ENCODE results near the gene UROS.

Gene UROS

DNA sequence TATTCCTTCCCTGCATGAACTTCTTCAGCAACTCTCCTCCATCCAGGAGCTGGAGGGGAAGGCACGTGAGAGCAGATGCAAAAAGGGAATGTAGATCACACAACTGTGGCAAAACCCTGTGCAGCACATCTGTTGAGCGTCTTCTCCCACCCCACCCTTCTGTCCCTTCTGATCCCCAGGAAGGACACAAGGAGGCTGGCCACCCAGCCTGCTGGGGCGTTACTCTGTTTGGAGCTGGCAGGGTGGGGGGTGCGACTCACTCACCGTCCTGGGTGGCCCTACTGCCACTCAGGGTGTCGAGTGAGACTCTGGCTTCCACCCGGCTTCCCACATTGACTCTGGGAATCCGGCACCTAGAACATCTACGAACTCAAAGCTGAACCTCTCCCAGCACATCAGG is 37.3 kb downstream of the UROS start:
- no peak for DNase-seq

DNA sequence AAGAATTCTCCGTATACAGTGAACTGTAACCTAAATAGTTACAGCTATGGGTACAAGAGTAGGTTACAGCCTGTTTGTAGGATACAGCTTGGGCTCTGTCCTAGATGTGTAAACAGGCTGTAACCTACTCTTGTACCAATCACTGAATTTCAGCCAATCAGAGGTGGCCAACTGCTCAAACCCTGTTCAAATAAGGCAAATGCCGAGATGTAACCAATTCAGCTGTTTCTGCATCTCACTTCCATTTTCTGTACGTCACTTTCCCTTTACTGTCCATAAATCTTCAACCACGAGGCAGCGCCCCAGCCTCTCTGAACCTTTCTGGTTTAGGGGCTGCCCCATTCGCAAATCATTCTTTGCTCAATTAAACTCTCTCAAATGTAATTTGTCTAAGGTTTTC is 39.1 kb downstream of the UROS start:
- DNase-seq = no peak

DNA sequence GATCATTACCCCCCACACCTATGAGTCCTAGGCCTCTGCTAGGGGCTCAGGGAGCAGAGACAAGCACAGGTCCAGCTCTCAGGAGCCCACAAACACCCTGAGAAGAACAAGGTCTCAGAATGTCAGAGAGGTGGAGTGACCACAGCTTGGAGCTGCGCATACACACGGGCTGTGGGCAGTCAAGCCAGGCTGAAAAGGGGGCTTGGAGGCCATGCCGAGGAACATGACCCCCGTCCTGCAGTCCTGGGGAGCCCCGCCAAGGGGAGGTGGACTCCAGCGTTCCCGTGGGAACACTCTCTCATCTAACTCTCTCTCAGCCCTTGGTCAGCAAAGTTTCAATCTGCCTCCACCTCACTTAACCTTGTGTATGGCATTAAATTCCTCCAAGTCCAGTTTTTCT is 39.6 kb downstream of the UROS start:
- DNase-seq = no peak

DNA sequence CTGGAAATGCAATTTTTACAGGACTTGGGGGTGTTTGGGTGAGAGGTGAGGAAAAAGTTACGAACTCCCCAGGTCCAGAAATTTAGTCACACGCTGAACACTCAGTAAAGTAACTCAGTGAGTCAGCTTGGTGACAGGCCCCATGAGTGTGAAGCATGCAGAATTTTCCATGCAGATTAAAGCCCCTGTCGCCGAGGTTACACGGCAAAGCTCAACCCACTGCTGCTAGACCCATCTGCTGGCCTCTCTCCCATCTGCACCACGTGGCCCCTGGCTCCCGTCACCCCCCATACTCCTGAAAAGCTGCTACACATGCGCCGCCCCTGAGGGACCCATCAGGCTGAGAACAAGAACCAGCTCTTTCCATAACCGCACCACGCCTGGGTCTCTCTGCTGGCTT is 40.4 kb downstream of the UROS start:
- no peak for DNase-seq

DNA sequence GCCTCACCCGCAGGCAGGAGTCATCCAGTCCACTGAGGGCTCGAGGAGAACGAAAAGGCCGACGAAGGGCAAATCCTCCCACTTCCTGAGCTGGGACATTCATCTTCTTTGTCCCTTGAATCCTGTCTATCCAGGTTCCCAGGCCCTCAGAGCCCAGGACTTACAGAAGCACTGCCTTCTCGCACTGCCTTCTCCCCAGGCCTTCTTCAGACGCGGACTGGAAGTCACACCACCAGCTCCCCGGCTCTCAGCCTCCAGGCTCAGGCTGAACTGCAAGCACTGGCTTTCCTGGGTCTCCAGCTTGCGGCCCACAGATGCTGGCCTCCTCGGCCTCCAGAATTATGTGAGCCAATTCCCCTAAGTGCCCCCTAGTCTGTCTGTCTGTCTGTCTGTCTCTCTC is 41.0 kb downstream of the UROS start:
- DNase-seq = no peak

DNA sequence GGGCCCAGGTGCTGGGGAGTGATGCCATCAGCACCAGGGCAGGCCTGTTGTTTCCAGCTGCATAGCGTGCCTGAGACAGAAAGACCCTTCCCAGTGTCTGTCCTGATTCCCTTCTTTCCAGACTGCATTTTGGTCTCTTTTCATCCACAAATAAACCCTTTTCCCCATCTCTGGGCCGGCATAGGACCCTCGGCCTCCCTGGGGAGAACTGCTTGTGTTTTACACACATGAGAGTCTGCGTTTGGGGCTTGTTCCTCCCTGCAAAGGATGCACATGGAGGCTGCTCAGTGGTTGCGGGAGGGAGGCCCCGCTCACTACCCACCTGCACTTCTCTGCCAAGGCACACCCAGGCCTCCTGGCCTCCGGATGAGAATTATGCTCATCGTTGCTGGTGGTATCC is 41.7 kb downstream of the UROS start:
- no peak for DNase-seq

DNA sequence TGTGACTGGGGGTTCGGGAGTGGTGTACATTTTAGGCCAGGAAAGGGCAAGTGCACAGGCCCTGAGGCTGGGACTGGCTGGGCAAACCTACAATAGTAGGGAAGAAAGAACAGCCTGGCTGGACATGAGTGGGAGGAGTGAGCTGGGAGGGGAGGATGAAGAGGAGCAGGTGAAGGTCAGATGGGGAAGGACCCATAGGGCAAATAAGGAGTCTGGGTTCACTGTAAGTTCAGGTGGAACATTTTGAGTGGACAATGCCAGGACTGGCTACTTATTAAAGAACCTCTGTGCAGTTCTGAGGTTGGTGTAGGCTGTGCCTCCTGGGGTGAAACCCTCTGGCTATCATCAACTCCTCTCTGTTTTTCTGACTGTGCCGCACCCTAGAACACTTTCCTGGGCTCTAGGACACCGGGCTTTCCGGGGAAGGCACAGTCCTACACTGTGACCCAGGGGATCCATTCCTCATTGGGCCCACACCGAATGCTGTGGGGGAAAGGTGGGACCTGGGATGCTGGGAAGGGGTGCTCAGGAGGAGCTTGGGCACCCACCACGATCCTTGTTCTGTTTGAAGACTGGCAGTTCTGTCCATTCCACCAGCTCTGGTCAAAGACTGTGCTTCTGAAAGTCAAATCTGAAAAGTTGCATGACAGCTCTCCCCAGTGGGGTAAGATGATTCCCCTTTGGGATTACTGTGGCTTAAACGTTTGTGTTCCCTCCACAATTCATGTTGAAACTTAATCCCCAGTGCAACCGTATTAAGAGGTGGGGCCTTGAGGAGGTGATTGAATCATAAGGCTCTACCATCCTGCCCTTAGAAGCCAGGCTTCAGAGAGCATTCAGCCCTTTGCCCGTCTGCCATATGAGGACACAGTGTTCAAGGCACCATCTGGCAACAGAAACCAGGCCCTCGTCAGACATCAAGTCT is 43.4 kb downstream of the UROS start:
- DNase-seq = no peak

DNA sequence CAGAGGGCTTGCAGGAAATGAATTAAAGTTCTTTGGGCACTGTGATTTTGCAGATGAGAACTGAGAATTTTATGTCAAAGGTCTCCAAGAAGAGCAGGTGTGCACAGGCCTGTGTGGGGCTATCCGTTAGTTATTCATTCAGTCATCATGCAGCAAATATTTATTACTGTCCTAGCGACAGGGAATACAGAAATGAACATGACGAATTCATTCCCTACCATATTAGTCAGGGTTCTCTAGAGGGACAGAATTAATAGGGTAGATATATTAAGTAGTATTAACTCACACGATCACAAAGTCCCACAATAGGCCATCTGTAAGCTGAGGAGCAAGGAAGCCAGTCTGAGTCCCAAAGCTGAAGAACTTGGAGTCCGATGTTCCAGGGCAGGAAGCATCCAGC is 44.5 kb downstream of the UROS start:
- DNase-seq = no peak

DNA sequence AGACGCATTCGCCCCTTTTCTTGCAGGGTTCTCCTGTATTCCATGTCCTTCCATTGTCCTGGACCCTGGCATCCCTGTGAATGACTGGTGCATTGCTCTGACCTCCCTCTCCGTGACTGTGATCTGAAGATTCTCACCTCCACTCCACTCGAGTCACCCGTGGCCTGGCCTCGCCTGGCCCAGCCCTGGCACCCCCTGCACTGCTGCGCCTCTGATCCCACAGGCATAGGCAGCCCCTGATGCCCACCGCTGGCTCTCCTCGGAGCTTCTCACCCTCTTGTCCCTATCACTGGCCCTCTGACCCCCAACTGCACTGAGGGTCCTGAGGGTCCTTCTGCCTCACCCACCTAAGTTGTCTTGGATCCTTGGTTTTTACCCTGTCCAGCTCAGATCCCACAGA is 45.3 kb downstream of the UROS start:
- no peak for DNase-seq

DNA sequence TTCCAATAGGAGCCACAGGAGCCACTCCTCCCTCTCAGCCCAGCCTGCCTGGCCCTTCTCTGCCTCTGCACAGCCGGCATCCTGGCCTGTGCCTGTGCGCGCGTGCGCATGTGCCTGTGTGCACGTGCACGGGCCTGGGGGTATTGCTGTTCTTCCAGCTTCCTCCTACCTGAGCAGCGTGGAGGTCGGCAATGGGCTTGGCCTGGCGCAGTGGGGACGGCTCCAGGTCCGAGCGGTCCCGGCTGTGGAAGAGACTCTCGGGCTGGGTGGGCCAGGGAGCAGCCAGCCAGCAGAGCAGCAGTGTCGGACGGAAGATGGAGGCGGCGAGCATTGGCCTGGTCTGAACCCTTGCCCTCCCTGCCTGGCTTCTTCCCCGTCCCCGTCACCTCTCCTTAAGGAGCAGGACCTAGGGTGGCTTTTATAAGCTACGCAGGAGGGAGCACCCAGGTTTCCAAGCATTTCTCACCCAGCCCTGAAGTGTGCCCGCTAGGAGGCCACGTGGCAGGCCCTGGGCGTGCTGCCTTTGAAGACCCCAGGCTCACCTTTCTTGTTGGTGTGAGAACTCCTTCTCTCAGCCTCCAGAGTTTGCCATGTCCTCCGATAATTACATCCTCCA is 47.5 kb downstream of the UROS start, which contains the start of gene MMP21:
Gene MMP21, minus strand, starts transcription at position 331 of the 616 bp plus-strand sequence. Its CDS starts 0 bp downstream, at position 331.
- no peak for DNase-seq

DNA sequence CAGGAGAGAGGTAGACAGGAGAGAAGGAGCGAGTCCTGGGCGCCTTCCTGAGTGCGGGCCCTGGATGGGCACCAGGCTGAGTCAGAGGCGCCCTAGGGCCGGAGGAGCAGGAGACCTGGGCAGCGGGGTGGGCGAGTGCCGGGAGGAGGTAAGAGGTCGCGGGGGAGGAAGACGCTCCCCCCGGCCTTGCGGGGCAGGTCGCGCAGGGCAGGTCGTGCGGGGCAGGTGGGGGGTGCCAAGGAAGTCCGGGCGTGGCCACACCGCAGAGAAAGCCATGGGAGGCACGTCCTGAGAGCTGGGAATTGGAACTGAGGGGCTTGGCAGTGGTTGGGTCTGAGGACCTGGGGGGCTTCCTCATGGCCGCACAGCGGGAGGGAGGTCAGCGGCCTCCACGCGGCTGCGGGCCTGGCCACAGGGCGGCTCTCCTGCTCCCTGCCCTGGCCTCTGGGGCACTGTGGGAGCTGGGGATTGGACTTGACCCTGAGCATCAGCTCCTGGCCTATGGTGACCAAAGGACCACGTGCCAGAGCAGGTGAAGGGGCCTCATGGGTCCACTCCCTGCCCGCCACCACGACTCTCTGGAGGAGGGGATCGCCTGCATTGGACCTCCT is 48.4 kb downstream of the UROS start:
- DNase-seq = no peak

DNA sequence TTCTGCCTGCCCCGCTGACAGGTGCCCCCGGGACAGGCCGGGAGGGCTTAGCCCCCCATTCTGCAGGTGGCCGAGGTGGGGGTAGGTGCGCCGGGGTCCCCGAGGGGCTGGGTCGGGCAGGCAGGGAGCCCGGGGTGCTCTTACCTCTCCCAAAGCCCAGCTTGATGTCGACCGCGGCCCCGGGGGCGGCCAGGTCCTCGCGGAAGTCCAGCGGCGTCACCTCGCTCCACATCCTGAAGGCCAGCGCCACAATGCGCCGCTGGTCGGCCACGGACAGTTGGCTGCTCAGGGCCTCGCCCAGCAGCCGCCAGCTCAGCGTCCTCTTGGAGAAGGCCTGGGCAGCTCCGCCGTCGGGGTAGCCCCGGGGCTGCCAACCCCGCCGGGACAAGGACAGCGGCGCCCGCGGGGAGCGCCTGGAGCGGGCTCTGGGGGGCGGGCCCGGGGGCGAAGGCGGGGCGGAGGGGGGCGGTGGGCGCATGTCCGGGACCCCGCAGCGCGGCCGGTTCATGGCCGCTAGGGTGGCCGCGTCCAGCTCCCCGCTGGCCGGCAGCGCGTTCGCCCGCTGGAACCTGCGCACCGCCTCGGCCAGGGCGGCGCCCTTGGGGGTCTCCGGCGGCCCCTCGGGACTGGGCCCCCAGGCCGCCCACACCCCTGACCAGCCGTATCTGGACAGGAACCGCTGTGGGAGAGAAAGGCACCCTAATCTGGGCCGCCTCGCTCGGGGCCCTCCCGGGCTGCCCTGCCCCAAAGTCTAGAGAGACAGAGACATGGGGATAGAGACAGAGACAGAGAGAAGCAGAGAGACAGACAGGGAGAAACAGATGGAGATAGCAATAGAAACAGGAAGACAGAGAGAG is 49.1 kb downstream of the UROS start:
- DNase-seq = no peak

DNA sequence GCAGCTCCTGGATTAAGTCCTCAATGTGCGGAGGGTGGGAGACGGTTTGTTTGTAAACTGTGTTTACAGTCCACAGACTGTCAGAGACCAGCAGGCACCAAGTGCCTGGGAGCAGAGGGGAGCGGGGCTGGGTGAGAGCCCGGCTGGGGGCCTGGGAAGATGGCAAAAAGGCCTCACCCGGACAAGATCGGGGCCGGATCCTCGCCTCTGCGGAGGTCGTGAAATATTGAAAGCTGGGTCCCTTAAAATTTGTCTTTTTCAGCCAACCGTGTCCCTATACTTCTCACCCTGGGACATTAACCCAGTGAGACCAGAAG is 50.2 kb downstream of the UROS start:
- DNase-seq = no peak

DNA sequence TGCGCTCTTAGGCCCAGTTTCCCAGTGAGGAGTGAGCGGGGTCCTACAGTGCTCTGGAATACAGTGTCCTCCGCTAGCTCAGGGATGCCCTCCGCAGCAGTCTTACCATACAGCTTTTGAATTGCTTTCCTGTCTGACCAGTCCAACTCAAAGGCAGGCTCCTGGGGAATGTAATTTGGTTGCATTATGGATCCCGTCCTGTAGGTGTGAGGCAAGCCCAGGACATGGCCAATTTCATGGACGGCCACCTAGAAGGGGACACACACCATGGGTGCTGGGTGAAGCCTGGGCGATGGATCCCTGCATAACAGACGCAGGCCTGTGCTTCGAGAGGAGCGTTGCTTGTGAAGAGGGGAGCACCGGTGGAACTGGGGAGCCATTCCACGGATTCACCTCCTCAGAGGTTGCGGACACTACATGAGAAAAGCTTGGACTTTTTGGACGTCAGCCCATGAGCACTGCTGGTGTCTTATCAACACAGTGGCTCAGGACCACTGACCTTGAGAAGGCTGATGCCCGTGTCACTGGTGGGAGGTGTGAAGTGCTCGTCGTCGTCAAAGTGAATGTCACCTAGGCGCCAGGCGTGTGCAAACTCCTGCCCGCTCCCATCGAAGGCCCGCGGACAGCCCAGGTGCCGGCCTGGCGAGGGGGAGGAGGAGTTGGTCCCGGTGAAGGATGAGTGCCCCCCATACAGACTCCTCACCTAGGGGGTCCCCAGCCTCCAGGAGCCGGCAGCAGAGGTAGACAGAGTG is 50.8 kb downstream of the UROS start:
- DNase-seq = no peak

DNA sequence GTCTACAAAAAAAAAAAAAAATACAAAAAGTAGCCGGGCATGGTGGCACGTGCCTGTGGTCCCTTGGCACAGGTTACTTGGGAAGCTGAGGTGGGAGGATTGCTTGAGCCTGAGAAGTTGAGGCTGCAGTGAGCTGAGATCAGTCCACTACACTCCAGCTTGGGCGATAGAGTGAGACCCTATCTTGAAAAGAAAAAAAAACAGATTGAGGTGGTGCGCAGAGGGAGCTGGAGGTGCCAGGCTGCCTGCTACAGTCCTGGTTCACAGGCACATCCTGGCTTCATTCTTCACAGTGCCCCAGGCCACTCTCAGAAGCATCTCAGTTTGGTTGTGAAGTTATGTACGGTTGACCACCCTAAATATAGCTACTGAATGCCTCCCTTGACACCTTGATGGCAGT is 52.2 kb downstream of the UROS start:
- no peak for DNase-seq

DNA sequence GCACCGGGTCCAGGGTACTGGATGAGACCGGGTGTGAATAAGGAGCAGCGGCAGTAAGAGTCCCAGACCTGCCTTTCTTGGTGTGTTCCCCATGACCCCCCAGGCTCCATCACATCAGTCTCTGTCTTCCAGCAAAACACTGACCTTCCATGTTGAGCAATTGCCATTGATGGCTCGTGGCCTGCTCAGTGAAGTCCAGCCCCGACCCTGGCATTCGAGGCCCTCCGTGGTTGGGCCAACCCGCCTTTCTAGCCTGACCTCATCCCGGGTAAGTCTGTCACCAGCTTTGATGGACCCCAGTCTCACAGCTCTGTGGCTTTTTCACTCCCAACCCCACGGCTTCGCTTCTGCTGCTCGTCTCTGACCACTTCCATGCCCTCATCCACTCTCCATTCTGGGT is 53.9 kb downstream of the UROS start:
- no peak for DNase-seq

DNA sequence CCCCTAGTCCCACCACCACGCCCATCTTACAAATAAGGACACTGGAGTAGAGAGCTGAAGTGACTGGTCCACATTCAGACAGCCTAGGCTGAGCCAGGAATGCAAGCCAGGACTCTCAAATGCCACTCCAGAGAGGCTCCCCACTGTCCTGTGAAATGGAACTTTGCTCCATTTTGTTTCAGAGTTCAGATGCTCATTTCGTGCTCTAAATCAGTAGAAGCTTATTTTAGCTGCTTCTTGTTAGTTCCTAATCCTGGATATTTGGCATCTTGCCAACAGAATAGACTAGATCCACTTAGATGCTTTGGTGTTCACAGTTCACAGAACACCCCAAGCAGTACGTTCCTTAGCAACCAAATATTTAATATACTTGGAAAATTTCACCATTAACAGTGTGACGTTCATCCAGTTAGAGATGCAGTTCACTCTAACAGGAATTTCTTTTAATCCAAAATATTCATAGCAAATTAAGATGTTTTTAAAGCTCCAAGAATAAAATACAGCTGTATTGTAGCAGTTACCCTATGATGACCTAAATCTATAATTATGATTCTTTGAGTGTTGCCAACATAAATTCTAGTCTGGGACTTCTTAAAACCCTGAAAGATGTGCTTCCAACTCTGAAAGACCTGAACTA is 54.7 kb downstream of the UROS start:
- no peak for DNase-seq

DNA sequence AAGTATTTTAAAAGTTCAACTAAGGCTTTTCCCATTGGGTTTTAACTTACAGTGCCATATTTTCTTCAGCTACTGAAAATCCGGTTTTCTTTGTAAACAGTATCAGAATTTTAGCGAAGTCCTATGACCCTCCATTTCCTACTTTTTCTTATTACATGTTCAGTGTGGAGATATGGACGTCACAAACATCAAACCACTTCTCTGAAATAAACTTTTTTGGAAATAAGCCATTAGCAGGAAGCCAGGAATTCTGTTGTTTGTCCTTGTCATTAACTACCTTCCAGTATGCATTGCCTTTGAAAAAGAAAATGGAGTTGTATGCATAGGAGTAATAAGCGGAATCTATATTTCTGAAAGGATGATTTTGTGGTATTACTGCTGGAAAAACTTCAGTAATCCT is 56.5 kb downstream of the UROS start:
- no peak for DNase-seq

DNA sequence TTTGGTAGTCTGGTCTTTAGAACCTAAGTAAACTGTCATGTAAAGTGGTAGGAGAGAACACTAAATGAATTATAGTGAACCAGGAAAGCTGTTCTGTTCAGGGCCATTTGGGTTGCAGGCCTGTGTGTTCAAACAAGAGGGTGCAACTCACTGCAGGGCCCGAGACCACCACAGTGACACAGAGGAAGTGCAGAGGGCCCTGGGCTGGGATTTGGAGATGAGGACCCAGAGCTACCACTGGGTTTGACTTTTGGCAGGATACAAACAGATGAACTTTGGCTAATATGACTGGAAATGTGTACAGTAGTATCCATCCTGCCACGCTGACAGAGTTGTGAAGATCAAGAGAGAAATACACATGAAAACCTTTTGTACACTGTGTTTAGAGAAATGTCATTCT is 57.2 kb downstream of the UROS start:
- DNase-seq = no peak

DNA sequence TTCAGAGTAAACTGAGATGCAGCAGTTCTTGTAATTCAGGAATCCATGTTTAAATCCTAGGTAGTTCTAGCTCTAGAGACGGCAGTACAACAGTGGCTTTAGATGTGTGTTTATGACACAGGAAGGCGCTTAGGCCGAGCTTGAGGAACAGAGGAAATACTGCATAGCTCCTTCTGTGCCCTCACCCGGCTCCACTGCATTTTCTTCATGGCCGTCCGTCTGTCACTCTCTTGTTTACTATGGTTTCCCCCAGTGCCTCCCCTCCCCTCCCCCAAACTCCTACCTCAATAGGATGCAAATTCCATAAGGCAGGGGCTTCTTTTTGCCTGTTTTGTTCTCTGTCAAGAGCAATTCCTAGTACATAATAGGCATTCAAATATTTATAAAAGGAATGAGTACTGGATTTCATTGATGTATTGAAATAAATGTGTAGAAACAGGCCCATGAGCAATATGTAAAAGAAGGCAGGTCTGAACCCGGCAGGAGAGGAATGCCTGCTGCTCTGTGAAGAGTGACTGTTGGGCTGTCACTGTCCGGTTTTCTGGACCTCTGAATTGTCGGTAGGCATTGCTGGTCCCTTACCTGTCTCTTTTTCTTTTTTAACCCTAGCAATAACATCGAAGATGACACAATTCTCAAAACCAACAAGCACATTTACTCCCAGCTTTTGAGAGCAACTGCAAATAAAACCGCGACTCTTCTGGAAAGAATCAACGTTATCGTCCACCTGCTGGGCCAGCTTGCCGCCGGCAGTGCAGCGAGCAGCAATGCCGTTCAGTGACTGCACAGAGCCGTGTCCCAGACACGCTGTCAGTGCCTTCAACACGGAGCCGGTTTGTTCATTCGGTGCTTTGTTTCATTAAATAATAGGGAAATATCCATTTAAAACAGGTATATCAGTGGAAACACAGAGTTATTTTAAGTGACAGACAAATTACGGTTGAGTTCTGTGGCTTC is 60.1 kb downstream of the UROS start:
- DNase-seq = no peak

DNA sequence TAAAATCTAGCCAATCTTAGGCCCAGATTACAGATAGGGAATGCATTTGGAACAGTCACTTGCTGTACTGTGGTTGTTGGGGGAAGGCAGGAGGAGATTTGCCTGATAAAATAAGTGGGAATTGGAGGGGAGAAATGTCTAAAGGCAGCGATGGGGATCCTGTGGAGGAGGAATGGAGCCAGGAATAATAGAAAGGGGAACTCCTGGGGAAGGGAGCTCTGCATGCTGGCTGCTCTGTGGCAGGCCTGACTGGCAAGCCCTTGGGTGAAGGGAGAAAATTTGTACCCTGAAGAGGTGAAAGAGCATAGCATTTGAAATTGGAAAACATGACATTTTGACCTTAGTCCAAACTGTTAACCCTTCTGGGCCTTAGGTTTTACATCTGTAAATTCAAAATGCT is 61.1 kb downstream of the UROS start:
- no peak for DNase-seq

All from activated CD4-positive, alpha-beta T cell treated with anti-CD3 and anti-CD28 coated beads, Interleukin-2, amount 50 U/mL, for 16 hours (primary cell).